T-cell (primary cell): ENCODE data around the gene SPARC. TPM values are rescaled to one million over a fixed set of nuclear protein-coding genes. Genes with fewer than 3 reads are reported as not detected.

ENCODE experiments used
- ATAC-seq, 4 experiments: fragments of 200-7000 bp in 3 of 4; fragments of 150-1000 bp in 1 of 4; cut with Tn5 transposase; replicated peaks in 1 of 4; 1 replicate in 3 of 4; 2 replicates in 1 of 4; pipeline ENCODE4 v1.10.0; 2021; ENCODE audit warnings: moderate library complexity in 3 of 4, mild to moderate bottlenecking in 2 of 4, moderate number of reproducible peaks in 1 of 4
- CTCF ChIA-PET, 2 donors: fragments of 300-600 bp; sonication (Branson Sonifier 250); formaldehyde crosslinking; loops; one replicate each; lab custom pipeline; 2022; ENCODE audit warnings: antibody characterized with exemption in 2 of 2; lab: Charles Lee
- POLR2A ChIA-PET, 2 donors: fragments of 300-600 bp; sonication (Branson Sonifier 250); formaldehyde crosslinking; loops; one replicate each; lab custom pipeline; 2022; ENCODE audit warnings: antibody characterized with exemption in 2 of 2; lab: Charles Lee
- DNase-seq, 35 experiments: peaks; one replicate each; pipeline versions ENCODE4 v3.0.0 to v3.0.0-alpha.2; 2013 to 2023
- H3K27ac ChIP-seq: one replicate; pipeline ENCODE4 v1.5.1; 2013; ENCODE audit warnings: low read length
- H3K27me3 ChIP-seq, 2 experiments: replicated peaks in 1 of 2; 1 replicate in 1 of 2; 2 replicates in 1 of 2; pipeline versions ENCODE4 v1.6.1 to v1.7.0; 2013; ENCODE audit warnings: low read length in 1 of 2, mixed read lengths in 1 of 2; ENCODE audit not compliant: control insufficient read depth in 2 of 2, insufficient read depth in 2 of 2; ENCODE audit errors: extremely low read depth in 1 of 2
- H3K36me3 ChIP-seq, 2 donors: 1 replicate in 1 of 2; 2 replicates in 1 of 2; pipeline versions ENCODE4 v1.6.1 to v1.7.0; 2013; ENCODE audit warnings: low read length in 1 of 2; ENCODE audit not compliant: control insufficient read depth in 2 of 2, insufficient read depth in 1 of 2; ENCODE audit errors: extremely low read depth in 1 of 2
- H3K4me1 ChIP-seq, 2 experiments: 1 replicate in 1 of 2; 2 replicates in 1 of 2; pipeline versions ENCODE4 v1.6.1 to v1.7.0; 2013; ENCODE audit warnings: low read length in 2 of 2, mixed read lengths in 1 of 2; ENCODE audit not compliant: insufficient read depth in 2 of 2, control insufficient read depth in 1 of 2; ENCODE audit errors: extremely low read depth in 1 of 2
- H3K4me3 ChIP-seq, 2 donors: 1 replicate in 1 of 2; 2 replicates in 1 of 2; pipeline versions ENCODE4 v1.5.1 to v1.7.0; 2013; ENCODE audit warnings: mild to moderate bottlenecking in 2 of 2, low read length in 1 of 2, moderate library complexity in 1 of 2; ENCODE audit not compliant: control insufficient read depth in 1 of 2; ENCODE audit errors: extremely low read depth in 1 of 2
- H3K9me3 ChIP-seq: 2 replicates; pipeline ENCODE4 v1.7.0; 2013
- H3K27ac Mint-ChIP-seq, 2 donors: one replicate each; pipeline ENCODE4 v1.8.0; 2020 to 2021; ENCODE audit warnings: mild to moderate bottlenecking in 2 of 2, mixed read lengths in 2 of 2
- H3K27me3 Mint-ChIP-seq, 2 donors: one replicate each; pipeline ENCODE4 v1.8.0; 2021 to 2022; ENCODE audit warnings: mixed read lengths in 2 of 2
- H3K36me3 Mint-ChIP-seq: one replicate; pipeline ENCODE4 v1.8.0; 2021; ENCODE audit warnings: mixed read lengths
- H3K4me1 Mint-ChIP-seq, 3 donors: one replicate each; pipeline ENCODE4 v1.8.0; 2020 to 2022; ENCODE audit warnings: mixed read lengths in 3 of 3, mild to moderate bottlenecking in 1 of 3
- H3K4me3 Mint-ChIP-seq, 3 donors: one replicate each; pipeline ENCODE4 v1.8.0; 2020 to 2022; ENCODE audit warnings: mild to moderate bottlenecking in 3 of 3, mixed read lengths in 3 of 3, moderate library complexity in 3 of 3
- H3K9me3 Mint-ChIP-seq, 3 donors: one replicate each; pipeline ENCODE4 v1.8.0; 2020 to 2022; ENCODE audit warnings: mixed read lengths in 3 of 3
- WGBS: methylation state at CpG from one replicate; pipeline ENCODE4 v1.1.5; 2013; ENCODE audit warnings: missing lambda C conversion rate; ENCODE audit not compliant: insufficient coverage; 5-methylcytosine and 5-hydroxymethylcytosine counted together
- total RNA-seq, 35 experiments: library from RNA in 6 of 35; stranded (reverse) in 6 of 35; fragments of 120-200 nt in 1 of 35; gene quantifications; one replicate each; pipeline versions ENCODE4 v1.2.1 to v1.2.4 and lab custom pipeline; 2013 to 2026

The SPARC gene
- total RNA-seq, 5 donors from 2014 or later (not counting 1 experiment from before 2014, with no cell fraction given), result 4.1 to 8.6 (median 5.2) TPM; not detected in 1

- no peaks in the 10 kb centered on the region for H3K9me3 ChIP-seq
- H3K4me1 ChIP-seq, result peaks cover 5 to 7% of the 10 kb centered on the region in 2 experiments
- H3K27me3 Mint-ChIP-seq, result peaks cover 6 to 12% of the 10 kb centered on the region in 2 donors
- POLR2A ChIA-PET, result interaction anchor here in 1 of 2 donors (0.5 kb wide), 1 partner anchor 582 kb away, joined by 3 read pairs; no protein-coding TSS in a partner anchor
- H3K36me3 Mint-ChIP-seq, result no peaks in the 10 kb centered on the region
- H3K36me3 ChIP-seq, result no peaks in the 10 kb centered on the region
- H3K4me1 Mint-ChIP-seq, result peaks cover 0 to 24% (median 7%) of the 10 kb centered on the region in 3 donors
- H3K27ac Mint-ChIP-seq, result no peak overlapping the region
- H3K27ac ChIP-seq, result no peak overlapping the region
- H3K4me3 ChIP-seq, result no peak overlapping the region
- H3K4me3 Mint-ChIP-seq, result no peak overlapping the region
- H3K27me3 ChIP-seq, result peaks cover 0 to 34% of the 10 kb centered on the region in 2 experiments
- ATAC-seq, result no peak
- no peak for DNase-seq
- CTCF ChIA-PET, result no interaction called here
- no peaks in the 10 kb centered on the region for H3K9me3 Mint-ChIP-seq
- WGBS, result 86% methylated on average over 4 of the region's 6 CpGs
Observed at GRCh38 chr5:151620461-151620840, 66.3 kb downstream of the SPARC start.

GRCh38 chr5:151619812-151620460 lies 66.8 kb downstream of the SPARC start:
- H3K36me3 Mint-ChIP-seq, result no peaks in the 10 kb centered on the region
- H3K4me1 Mint-ChIP-seq, result peaks cover 0 to 29% (median 12%) of the 10 kb centered on the region in 3 donors
- no peak overlapping the region for H3K27ac ChIP-seq
- H3K27me3 Mint-ChIP-seq, result peaks cover 6 to 12% of the 10 kb centered on the region in 2 donors
- peaks cover 10 to 12% of the 10 kb centered on the region in 2 experiments for H3K4me1 ChIP-seq
- ATAC-seq, result no peak
- H3K27me3 ChIP-seq, result peaks cover 0 to 33% of the 10 kb centered on the region in 2 experiments
- CTCF ChIA-PET, result no interaction called here
- H3K4me3 ChIP-seq, result no peak overlapping the region
- no peaks in the 10 kb centered on the region for H3K36me3 ChIP-seq
- H3K9me3 ChIP-seq, result no peaks in the 10 kb centered on the region
- 80% methylated on average over 5 of the region's 6 CpGs for WGBS
- H3K27ac Mint-ChIP-seq, result no peak overlapping the region
- DNase-seq, result no peak
- no peak overlapping the region for H3K4me3 Mint-ChIP-seq
- POLR2A ChIA-PET, result interaction anchor here in 1 of 2 donors (0.5 kb wide), 1 partner anchor 583 kb away, joined by 3 read pairs; no protein-coding TSS in a partner anchor
- no peaks in the 10 kb centered on the region for H3K9me3 Mint-ChIP-seq

GRCh38 chr5:151618907-151619306 lies 67.8 kb downstream of the SPARC start:
- Histone ChIP-seq H3K4me1 (peaks cover 20 to 23% of the 10 kb centered on the region in 2 experiments), H3K36me3 (no peaks in the 10 kb centered on the region), H3K27ac (no peak overlapping the region), H3K27me3 (peaks cover 0 to 31% of the 10 kb centered on the region in 2 experiments), H3K9me3 (no peaks in the 10 kb centered on the region), H3K4me3 (no peak overlapping the region)
- Mint-ChIP-seq H3K27me3 (peaks cover 6 to 11% of the 10 kb centered on the region in 2 donors), H3K27ac (no peak overlapping the region), H3K4me3 (no peak overlapping the region), H3K9me3 (no peaks in the 10 kb centered on the region), H3K4me1 (peaks cover 0 to 40% (median 22%) of the 10 kb centered on the region in 3 donors), H3K36me3 (no peaks in the 10 kb centered on the region)
- DNase-seq (no peak), ATAC-seq (no peak)
- CTCF ChIA-PET, result interaction anchor here in 1 of 2 donors (0.6 kb wide), 1 partner anchor 35 kb away, joined by 6 read pairs; no protein-coding TSS in a partner anchor
- no CpG with 5 or more reads among the region's 2 CpGs for WGBS
- POLR2A ChIA-PET, result no interaction called here

GRCh38 chr5:151617841-151618710 lies 68.6 kb downstream of the SPARC start:
- Histone ChIP-seq H3K36me3 (no peaks in the 10 kb centered on the region), H3K4me3 (no peak overlapping the region), H3K9me3 (no peaks in the 10 kb centered on the region), H3K27ac (no peak overlapping the region), H3K27me3 (peaks cover 0 to 29% of the 10 kb centered on the region in 2 experiments), H3K4me1 (peaks cover 28 to 31% of the 10 kb centered on the region in 2 experiments)
- Mint-ChIP-seq H3K4me3 (no peak overlapping the region), H3K4me1 (peaks cover 4 to 48% (median 31%) of the 10 kb centered on the region in 3 donors), H3K27ac (no peak overlapping the region), H3K27me3 (peaks cover 6 to 11% of the 10 kb centered on the region in 2 donors), H3K9me3 (no peaks in the 10 kb centered on the region), H3K36me3 (no peaks in the 10 kb centered on the region)
- DNase-seq, result no peak
- POLR2A ChIA-PET, result interaction anchor here in 1 of 2 donors (0.6 kb wide), 1 partner anchor 16 kb away, joined by 3 read pairs; no protein-coding TSS in a partner anchor
- ATAC-seq, result no peak
- CTCF ChIA-PET, result interaction anchor here (0.6 kb wide), 2 partner anchors 42 to 1185 kb away, joined by 3 to 4 read pairs; no protein-coding TSS in a partner anchor
- WGBS, result no CpG with 5 or more reads among the region's 3 CpGs

GRCh38 chr5:151617383-151617840 lies 69.3 kb downstream of the SPARC start:
- CTCF ChIA-PET, result interaction anchor here (0.6 kb wide), 2 partner anchors 43 to 1184 kb away, joined by 3 to 4 read pairs; no protein-coding TSS in a partner anchor

GRCh38 chr5:151615431-151615830 lies 71.3 kb downstream of the SPARC start:
- Mint-ChIP-seq H3K36me3 (no peaks in the 10 kb centered on the region), H3K27ac (peak overlapping the region in 1 of 2 donors; percentile 0), H3K9me3 (no peaks in the 10 kb centered on the region), H3K4me3 (peak overlapping the region in 1 of 3 donors; percentile 14), H3K4me1 (peaks cover 4 to 57% (median 52%) of the 10 kb centered on the region in 3 donors), H3K27me3 (no peaks in the 10 kb centered on the region)
- DNase-seq (no peak), ATAC-seq (no peak)
- CTCF ChIA-PET, result no interaction called here
- Histone ChIP-seq H3K27ac (no peak overlapping the region), H3K9me3 (no peaks in the 10 kb centered on the region), H3K4me1 (peaks cover 32 to 42% of the 10 kb centered on the region in 2 experiments), H3K4me3 (no peak overlapping the region), H3K27me3 (peaks cover 0 to 9% of the 10 kb centered on the region in 2 experiments), H3K36me3 (no peaks in the 10 kb centered on the region)
- POLR2A ChIA-PET, result no interaction called here
- WGBS, result 85% methylated on average over 3 of the region's 4 CpGs

More at GRCh38 chr5:151617383-151617840, 69.3 kb downstream of the SPARC start:
- Mint-ChIP-seq H3K9me3 (no peaks in the 10 kb centered on the region), H3K4me3 (no peak overlapping the region), H3K4me1 (peaks cover 4 to 52% (median 37%) of the 10 kb centered on the region in 3 donors), H3K36me3 (no peaks in the 10 kb centered on the region), H3K27ac (no peak overlapping the region), H3K27me3 (peaks cover 4 to 9% of the 10 kb centered on the region in 2 donors)
- ATAC-seq, result no peak
- H3K4me3 ChIP-seq, result no peak overlapping the region
- H3K4me1 ChIP-seq, result peaks cover 32 to 38% of the 10 kb centered on the region in 2 experiments
- H3K36me3 ChIP-seq, result no peaks in the 10 kb centered on the region
- H3K9me3 ChIP-seq, result no peaks in the 10 kb centered on the region
- POLR2A ChIA-PET, result interaction anchor here in 1 of 2 donors (0.6 kb wide), 1 partner anchor 16 kb away, joined by 3 read pairs; no protein-coding TSS in a partner anchor
- H3K27me3 ChIP-seq, result peaks cover 0 to 24% of the 10 kb centered on the region in 2 experiments
- no peak for DNase-seq
- H3K27ac ChIP-seq, result no peak overlapping the region
- WGBS, result 82% methylated on average over 4 of the region's 6 CpGs
